Measurements from ENCODE around the gene TP73.

DNA sequence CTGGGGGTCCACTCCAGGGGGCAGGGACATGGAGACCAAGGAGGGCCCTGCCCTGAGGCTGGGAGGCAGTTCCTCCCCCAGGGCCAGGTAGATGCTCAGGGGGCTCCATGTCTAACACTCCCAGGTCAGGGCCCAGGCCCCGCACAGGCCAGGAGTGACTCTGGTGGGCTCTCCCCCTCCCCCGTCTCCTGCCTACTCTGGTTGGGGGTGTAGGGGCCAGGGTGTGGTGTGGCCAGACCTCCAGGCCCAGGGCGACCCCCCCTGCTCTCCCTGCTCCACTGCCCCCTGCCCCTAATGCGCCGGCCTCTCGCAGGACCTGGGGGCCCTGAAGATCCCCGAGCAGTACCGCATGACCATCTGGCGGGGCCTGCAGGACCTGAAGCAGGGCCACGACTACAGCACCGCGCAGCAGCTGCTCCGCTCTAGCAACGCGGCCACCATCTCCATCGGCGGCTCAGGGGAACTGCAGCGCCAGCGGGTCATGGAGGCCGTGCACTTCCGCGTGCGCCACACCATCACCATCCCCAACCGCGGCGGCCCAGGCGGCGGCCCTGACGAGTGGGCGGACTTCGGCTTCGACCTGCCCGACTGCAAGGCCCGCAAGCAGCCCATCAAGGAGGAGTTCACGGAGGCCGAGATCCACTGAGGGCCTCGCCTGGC, 80.2 kb downstream of the TP73 start:
- TF ChIP-seq CTCF (IDR thresholded peaks at IDR 0.05) (no peak), EZH2 (IDR thresholded peaks at IDR 0.05; ENCODE audit: borderline replicate concordance, insufficient read depth, low read depth, low read length, poor library complexity, severe bottlenecking) (no peak)

Measured in B cell (primary cell).